ENCODE results near the gene SYT10.
"Not testable (repeated sequence)": the region's sequence is repeated elsewhere in the genome, so short reads cannot be mapped to it uniquely, and the experiment has no call there.

The SYT10 gene

DNA sequence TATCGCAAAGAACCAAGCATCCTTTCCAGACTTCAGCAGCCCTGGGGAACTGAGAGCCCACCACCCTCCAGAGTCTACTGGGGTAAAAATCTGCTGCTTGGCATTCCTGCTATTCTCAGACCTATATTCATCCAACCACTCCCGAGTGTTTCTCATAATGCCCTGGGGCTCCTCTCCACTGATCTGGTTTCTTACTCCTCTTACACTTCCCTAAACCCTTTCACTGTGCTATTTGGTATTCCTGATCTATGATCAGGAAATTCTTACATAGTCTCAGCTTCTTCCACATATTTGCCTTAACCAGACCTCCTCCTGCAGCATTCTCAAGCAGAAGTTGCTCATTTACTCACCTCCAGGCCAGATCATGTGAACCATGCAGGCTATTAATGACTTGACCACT is 82.4 kb downstream of the SYT10 start:
- no peak for DNase-seq (ENCODE audit: insufficient read length, low spot score)
- FAIRE-seq, result no peak

DNA sequence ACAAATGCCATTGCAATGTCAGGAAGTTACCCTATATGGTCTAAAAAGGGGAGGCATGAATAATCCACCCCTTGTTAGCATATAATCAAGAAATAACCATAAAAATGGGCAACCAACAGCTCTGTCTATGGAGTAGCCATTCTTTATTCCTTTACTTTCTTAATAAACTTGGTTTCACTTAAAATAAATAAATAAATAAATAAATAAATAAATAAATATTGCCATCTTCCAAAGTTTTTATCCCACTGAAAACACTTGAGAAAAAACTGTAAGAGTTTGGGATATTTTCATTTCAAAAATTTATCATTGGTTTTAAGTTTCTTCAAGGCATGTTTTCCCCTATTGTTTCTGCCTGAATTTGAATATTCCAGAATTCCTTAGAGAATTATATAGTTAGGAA is 89.8 kb downstream of the SYT10 start:
- DNase-seq (ENCODE audit: insufficient read length, low spot score), result no peak
- FAIRE-seq, result no peak

DNA sequence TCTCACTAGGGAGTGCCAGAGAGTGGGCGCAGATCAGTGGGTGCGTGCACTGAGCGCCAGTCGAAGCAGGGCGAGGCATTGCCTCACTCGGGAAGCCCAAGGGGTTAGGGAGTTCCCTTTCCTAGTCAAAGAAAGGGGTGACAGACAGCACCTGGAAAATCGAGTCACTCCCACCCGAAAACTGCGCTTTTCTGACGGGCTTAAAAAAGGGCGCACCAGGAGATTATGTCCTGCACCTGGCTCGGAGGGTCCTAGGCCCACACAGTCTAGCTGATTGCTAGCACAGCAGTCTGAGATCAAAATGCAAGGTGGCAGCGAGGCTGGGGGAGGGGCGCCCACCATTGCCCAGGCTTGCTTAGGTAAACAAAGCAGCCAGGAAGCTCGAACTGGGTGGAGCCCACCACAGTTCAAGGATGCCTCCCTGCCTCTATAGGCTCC is 107.6 kb downstream of the SYT10 start:
- not testable (repeated sequence) for DNase-seq (ENCODE audit: insufficient read length, low spot score); FAIRE-seq

DNA sequence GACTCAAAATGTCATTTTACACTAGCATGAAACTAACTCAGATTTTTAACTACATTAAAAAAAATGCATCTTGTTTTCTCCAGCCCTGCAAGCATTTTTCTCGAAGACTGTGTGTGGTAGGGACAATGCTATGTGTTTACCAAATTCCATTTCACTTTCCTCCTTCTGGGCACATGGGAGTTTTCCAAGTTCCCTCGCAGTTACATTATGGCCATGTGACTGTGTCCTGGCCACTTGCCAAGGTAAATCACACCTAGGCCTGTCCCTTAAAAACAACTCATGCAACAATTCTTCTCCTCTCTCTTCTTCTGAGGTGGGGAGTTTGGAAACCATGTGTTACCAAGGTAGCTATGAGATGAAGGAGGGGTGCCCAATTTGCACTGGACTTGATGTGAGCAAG is 108.7 kb downstream of the SYT10 start:
- no peak for DNase-seq (ENCODE audit: insufficient read length, low spot score)
- no peak for FAIRE-seq

Data from GM19239 (cell line).